ENCODE data around the gene SMARCA1.

DNA sequence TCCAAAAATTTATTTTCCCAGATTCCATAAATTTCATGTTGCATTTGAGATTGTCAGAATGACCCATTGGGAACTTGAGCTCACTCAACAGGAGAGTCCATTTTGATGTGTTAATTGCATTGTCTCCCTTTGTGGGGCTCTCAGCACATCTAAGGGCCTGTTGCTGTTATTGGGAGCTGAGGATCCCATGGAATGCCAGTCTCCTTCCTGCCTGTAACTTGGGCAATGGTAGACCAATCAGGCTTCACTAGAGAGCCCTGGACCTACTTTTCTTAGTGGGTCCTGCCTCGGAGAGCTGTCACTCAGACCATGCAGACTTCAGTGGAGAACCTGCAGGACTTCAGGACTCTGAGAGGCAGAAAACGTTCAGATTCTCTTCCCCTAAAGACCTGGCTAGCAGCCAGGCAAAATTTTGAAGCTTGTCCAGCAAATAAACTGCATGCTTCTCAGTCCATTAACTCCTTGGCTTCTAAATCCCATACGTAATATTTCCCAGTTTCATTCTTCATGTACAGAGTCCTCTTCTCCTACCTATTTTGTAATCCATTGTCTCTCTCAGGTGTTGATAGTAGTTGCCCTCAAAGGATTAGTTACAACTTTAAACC, 41.9 kb upstream of the SMARCA1 start:
- TF ChIP-seq, protein P1, sequence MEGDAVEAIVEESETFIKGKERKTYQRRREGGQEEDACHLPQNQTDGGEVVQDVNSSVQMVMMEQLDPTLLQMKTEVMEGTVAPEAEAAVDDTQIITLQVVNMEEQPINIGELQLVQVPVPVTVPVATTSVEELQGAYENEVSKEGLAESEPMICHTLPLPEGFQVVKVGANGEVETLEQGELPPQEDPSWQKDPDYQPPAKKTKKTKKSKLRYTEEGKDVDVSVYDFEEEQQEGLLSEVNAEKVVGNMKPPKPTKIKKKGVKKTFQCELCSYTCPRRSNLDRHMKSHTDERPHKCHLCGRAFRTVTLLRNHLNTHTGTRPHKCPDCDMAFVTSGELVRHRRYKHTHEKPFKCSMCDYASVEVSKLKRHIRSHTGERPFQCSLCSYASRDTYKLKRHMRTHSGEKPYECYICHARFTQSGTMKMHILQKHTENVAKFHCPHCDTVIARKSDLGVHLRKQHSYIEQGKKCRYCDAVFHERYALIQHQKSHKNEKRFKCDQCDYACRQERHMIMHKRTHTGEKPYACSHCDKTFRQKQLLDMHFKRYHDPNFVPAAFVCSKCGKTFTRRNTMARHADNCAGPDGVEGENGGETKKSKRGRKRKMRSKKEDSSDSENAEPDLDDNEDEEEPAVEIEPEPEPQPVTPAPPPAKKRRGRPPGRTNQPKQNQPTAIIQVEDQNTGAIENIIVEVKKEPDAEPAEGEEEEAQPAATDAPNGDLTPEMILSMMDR (conservative IDR thresholded peaks at IDR 0.05; ENCODE audit: low read depth in 2 of 2): no peak
- TF ChIP-seq CREB1 (CRISPR knock-in tag; IDR thresholded peaks at IDR 0.05; ENCODE audit: low read depth): no peak
- no peak for TF ChIP-seq EZH2 (IDR thresholded peaks at IDR 0.05; ENCODE audit: low read depth, unreplicated experiment)
- no peak for TF ChIP-seq POLR2AphosphoS5 (IDR thresholded peaks at IDR 0.05; ENCODE audit: low read depth)
- TF ChIP-seq ZNF331 (CRISPR knock-in tag; IDR thresholded peaks at IDR 0.05; ENCODE audit: low read depth): no peak
- TF ChIP-seq, protein P2, sequence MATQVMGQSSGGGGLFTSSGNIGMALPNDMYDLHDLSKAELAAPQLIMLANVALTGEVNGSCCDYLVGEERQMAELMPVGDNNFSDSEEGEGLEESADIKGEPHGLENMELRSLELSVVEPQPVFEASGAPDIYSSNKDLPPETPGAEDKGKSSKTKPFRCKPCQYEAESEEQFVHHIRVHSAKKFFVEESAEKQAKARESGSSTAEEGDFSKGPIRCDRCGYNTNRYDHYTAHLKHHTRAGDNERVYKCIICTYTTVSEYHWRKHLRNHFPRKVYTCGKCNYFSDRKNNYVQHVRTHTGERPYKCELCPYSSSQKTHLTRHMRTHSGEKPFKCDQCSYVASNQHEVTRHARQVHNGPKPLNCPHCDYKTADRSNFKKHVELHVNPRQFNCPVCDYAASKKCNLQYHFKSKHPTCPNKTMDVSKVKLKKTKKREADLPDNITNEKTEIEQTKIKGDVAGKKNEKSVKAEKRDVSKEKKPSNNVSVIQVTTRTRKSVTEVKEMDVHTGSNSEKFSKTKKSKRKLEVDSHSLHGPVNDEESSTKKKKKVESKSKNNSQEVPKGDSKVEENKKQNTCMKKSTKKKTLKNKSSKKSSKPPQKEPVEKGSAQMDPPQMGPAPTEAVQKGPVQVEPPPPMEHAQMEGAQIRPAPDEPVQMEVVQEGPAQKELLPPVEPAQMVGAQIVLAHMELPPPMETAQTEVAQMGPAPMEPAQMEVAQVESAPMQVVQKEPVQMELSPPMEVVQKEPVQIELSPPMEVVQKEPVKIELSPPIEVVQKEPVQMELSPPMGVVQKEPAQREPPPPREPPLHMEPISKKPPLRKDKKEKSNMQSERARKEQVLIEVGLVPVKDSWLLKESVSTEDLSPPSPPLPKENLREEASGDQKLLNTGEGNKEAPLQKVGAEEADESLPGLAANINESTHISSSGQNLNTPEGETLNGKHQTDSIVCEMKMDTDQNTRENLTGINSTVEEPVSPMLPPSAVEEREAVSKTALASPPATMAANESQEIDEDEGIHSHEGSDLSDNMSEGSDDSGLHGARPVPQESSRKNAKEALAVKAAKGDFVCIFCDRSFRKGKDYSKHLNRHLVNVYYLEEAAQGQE (IDR thresholded peaks at IDR 0.05; ENCODE audit: unreplicated experiment): no peak
- TF ChIP-seq EZH2phosphoT487 (IDR thresholded peaks at IDR 0.05; ENCODE audit: unreplicated experiment): no peak
- no peak for TF ChIP-seq JUNB (IDR thresholded peaks at IDR 0.05; ENCODE audit: unreplicated experiment)
- TF ChIP-seq, protein P3, sequence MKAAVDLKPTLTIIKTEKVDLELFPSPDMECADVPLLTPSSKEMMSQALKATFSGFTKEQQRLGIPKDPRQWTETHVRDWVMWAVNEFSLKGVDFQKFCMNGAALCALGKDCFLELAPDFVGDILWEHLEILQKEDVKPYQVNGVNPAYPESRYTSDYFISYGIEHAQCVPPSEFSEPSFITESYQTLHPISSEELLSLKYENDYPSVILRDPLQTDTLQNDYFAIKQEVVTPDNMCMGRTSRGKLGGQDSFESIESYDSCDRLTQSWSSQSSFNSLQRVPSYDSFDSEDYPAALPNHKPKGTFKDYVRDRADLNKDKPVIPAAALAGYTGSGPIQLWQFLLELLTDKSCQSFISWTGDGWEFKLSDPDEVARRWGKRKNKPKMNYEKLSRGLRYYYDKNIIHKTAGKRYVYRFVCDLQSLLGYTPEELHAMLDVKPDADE (IDR thresholded peaks at IDR 0.05): no peak
- TF ChIP-seq, protein P4, sequence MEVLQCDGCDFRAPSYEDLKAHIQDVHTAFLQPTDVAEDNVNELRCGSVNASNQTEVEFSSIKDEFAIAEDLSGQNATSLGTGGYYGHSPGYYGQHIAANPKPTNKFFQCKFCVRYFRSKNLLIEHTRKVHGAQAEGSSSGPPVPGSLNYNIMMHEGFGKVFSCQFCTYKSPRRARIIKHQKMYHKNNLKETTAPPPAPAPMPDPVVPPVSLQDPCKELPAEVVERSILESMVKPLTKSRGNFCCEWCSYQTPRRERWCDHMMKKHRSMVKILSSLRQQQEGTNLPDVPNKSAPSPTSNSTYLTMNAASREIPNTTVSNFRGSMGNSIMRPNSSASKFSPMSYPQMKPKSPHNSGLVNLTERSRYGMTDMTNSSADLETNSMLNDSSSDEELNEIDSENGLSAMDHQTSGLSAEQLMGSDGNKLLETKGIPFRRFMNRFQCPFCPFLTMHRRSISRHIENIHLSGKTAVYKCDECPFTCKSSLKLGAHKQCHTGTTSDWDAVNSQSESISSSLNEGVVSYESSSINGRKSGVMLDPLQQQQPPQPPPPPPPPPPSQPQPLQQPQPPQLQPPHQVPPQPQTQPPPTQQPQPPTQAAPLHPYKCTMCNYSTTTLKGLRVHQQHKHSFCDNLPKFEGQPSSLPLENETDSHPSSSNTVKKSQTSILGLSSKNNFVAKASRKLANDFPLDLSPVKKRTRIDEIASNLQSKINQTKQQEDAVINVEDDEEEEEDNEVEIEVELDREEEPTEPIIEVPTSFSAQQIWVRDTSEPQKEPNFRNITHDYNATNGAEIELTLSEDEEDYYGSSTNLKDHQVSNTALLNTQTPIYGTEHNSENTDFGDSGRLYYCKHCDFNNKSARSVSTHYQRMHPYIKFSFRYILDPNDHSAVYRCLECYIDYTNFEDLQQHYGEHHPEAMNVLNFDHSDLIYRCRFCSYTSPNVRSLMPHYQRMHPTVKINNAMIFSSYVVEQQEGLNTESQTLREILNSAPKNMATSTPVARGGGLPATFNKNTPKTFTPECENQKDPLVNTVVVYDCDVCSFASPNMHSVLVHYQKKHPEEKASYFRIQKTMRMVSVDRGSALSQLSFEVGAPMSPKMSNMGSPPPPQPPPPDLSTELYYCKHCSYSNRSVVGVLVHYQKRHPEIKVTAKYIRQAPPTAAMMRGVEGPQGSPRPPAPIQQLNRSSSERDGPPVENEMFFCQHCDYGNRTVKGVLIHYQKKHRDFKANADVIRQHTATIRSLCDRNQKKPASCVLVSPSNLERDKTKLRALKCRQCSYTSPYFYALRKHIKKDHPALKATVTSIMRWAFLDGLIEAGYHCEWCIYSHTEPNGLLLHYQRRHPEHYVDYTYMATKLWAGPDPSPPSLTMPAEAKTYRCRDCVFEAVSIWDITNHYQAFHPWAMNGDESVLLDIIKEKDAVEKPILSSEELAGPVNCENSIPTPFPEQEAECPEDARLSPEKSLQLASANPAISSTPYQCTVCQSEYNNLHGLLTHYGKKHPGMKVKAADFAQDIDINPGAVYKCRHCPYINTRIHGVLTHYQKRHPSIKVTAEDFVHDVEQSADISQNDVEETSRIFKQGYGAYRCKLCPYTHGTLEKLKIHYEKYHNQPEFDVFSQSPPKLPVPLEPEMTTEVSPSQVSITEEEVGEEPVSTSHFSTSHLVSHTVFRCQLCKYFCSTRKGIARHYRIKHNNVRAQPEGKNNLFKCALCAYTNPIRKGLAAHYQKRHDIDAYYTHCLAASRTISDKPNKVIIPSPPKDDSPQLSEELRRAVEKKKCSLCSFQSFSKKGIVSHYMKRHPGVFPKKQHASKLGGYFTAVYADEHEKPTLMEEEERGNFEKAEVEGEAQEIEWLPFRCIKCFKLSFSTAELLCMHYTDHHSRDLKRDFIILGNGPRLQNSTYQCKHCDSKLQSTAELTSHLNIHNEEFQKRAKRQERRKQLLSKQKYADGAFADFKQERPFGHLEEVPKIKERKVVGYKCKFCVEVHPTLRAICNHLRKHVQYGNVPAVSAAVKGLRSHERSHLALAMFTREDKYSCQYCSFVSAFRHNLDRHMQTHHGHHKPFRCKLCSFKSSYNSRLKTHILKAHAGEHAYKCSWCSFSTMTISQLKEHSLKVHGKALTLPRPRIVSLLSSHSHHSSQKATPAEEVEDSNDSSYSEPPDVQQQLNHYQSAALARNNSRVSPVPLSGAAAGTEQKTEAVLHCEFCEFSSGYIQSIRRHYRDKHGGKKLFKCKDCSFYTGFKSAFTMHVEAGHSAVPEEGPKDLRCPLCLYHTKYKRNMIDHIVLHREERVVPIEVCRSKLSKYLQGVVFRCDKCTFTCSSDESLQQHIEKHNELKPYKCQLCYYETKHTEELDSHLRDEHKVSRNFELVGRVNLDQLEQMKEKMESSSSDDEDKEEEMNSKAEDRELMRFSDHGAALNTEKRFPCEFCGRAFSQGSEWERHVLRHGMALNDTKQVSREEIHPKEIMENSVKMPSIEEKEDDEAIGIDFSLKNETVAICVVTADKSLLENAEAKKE (CRISPR knock-in tag; IDR thresholded peaks at IDR 0.05): no peak
- TF ChIP-seq STAT1 (IDR thresholded peaks at IDR 0.05; ENCODE audit: unreplicated experiment): no peak
